IPS-18c (cell line): Measurements from ENCODE around the gene LYPD3.
A peak's percentile ranks its signal among the peaks of the same experiment; 100 is the strongest.
"Not testable (repeated sequence)": the region's sequence is repeated elsewhere in the genome, so short reads cannot be mapped to it uniquely, and the experiment has no call there.

ENCODE experiments used
- H3K4me3 ChIP-seq: 2 replicates; pipeline ENCODE4 v1.7.0; 2013; ENCODE audit warnings: low read depth, mild to moderate bottlenecking, low read length, moderate library complexity; ENCODE audit not compliant: insufficient read depth
- H3K9me3 ChIP-seq: one replicate; pipeline ENCODE4 v1.6.1; 2013; ENCODE audit warnings: mild to moderate bottlenecking, low read length, moderate library complexity; ENCODE audit not compliant: control insufficient read depth, insufficient read depth

The LYPD3 gene

GRCh38 chr19:43465468-43466120, at the start of gene LYPD3:
LYPD3 (minus strand) TSS chr19:43465608; CDS start chr19:43465571, 37 bp downstream.
- peak within 1 kb of the TSS; percentile 93; the same call in 1 of the 2 replicates for H3K4me3 ChIP-seq
- no peaks in the 10 kb centered on the region for H3K9me3 ChIP-seq

- H3K9me3 ChIP-seq, H3K4me3 ChIP-seq: not testable (repeated sequence)
These were observed 47.0 kb upstream of the LYPD3 start for GRCh38 chr19:43512399-43512798.

GRCh38 chr19:43511324-43511723, 45.9 kb upstream of the LYPD3 start:
- H3K4me3 ChIP-seq = no peak overlapping the region
- no peaks in the 10 kb centered on the region for H3K9me3 ChIP-seq

GRCh38 chr19:43510713-43511112, 45.3 kb upstream of the LYPD3 start:
- Histone ChIP-seq H3K9me3 (no peaks in the 10 kb centered on the region), H3K4me3 (no peak overlapping the region)

- Histone ChIP-seq H3K9me3 (no peaks in the 10 kb centered on the region), H3K4me3 (no peak overlapping the region)
These were observed 42.5 kb upstream of the LYPD3 start for GRCh38 chr19:43507880-43508279.

- Histone ChIP-seq H3K4me3 (no peak overlapping the region), H3K9me3 (no peaks in the 10 kb centered on the region)
These were observed 41.2 kb upstream of the LYPD3 start for GRCh38 chr19:43506629-43507028.

- H3K9me3 ChIP-seq = no peaks in the 10 kb centered on the region
These were observed 40.5 kb upstream of the LYPD3 start for GRCh38 chr19:43505941-43506340.

GRCh38 chr19:43505186-43505456, 39.7 kb upstream of the LYPD3 start:
- H3K9me3 ChIP-seq = no peaks in the 10 kb centered on the region
- peak overlapping the region; percentile 75 for H3K4me3 ChIP-seq

More at GRCh38 chr19:43505941-43506340, 40.5 kb upstream of the LYPD3 start:
- H3K4me3 ChIP-seq = no peak overlapping the region

GRCh38 chr19:43504426-43505185, 39.2 kb upstream of the LYPD3 start, which contains the start of gene PHLDB3:
PHLDB3 (minus strand) TSS chr19:43504746; CDS start chr19:43504118, 628 bp downstream.
- peak within 1 kb of the TSS; percentile 75 for H3K4me3 ChIP-seq
- no peaks in the 10 kb centered on the region for H3K9me3 ChIP-seq

- H3K9me3 ChIP-seq = no peaks in the 10 kb centered on the region
- H3K4me3 ChIP-seq = peak overlapping the region; percentile 75
These were observed 38.4 kb upstream of the LYPD3 start for GRCh38 chr19:43503501-43504425.

GRCh38 chr19:43502419-43502976, 37.1 kb upstream of the LYPD3 start:
- Histone ChIP-seq H3K9me3 (no peaks in the 10 kb centered on the region), H3K4me3 (no peak overlapping the region)

- Histone ChIP-seq H3K9me3 (no peaks in the 10 kb centered on the region), H3K4me3 (peak overlapping the region; percentile 60)
These were observed 36.4 kb upstream of the LYPD3 start for GRCh38 chr19:43501661-43502418.

- no peaks in the 10 kb centered on the region for H3K9me3 ChIP-seq
These were observed 33.6 kb upstream of the LYPD3 start for GRCh38 chr19:43499042-43499441.

GRCh38 chr19:43498233-43498842, 32.9 kb upstream of the LYPD3 start:
- Histone ChIP-seq H3K4me3 (no peak overlapping the region), H3K9me3 (no peaks in the 10 kb centered on the region)

More at GRCh38 chr19:43499042-43499441, 33.6 kb upstream of the LYPD3 start:
- no peak overlapping the region for H3K4me3 ChIP-seq

- H3K4me3 ChIP-seq = no peak overlapping the region
- H3K9me3 ChIP-seq = no peaks in the 10 kb centered on the region
These were observed 31.6 kb upstream of the LYPD3 start for GRCh38 chr19:43496960-43497359.

GRCh38 chr19:43495082-43495481, 29.7 kb upstream of the LYPD3 start:
- Histone ChIP-seq H3K9me3 (no peaks in the 10 kb centered on the region), H3K4me3 (no peak overlapping the region)
